Breast epithelium (tissue), 3 donors: Measurements from ENCODE around the gene HEBP1.

Source experiments
- POLR2A ChIP-seq: fragments of 450-650 bp; IDR thresholded peaks from one replicate; pipeline ENCODE4 v1.6.1; 2016; ENCODE audit warnings: antibody characterized with exemption, mild to moderate bottlenecking, moderate library complexity
- POLR2AphosphoS5 ChIP-seq, 3 donors: sonication (generic); formaldehyde crosslinking; IDR thresholded peaks; one replicate each; pipeline ENCODE4 v1.6.1; 2017; ENCODE audit warnings: antibody characterized with exemption in 3 of 3

DNA sequence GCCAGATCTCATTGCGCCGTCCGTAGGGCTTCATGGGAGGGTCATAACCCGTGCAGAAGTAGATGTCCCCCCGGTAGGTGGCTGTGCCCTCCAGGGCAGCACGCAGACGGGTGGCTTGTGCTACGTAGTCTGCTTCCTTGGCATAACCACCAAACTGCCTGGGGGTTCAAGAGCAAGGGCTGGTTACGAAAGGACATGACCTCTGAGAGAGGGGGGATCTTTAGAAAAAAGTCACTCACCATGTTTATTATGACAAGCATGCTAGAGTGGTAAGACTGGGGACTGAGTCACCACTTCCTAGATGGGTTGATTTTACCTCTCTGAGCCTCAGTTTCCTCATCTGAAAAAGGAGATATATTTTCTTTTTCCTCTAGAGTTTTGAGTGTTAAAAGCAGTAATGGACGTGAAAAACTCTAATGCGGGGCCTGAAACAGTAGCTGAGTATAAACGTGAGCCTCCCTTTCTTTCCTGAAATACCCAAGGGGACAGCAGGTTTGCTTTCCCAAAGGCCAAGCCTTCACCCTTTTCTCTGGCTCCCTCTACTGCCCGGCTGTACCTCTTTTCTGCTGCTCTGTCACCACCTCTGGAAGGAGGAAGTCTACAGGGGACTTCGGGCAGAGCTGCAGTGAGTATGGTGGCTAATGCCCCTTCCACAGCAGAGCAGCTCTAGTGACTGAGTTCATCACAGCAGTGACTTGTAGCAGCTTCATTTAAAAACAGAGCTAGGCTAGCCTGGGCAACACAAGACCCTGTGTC, 24.6 kb downstream of the HEBP1 start:
- no peak for TF ChIP-seq POLR2AphosphoS5 (IDR thresholded peaks at IDR 0.05)
- no peak for TF ChIP-seq POLR2A
